ENCODE data around the gene PLCXD1. TPM values are rescaled to one million over a fixed set of nuclear protein-coding genes. Genes with fewer than 3 reads are reported as not detected.

Gene PLCXD1
- total RNA-seq, 1 donor from 2014 or later, result 6.8 TPM

Other genes starting within 250 kb of the PLCXD1 start
- gene GTPBP6, start 37.4 kb downstream of the PLCXD1 start, total RNA-seq, result 51.9 TPM
- gene PPP2R3B, start 105.5 kb downstream of the PLCXD1 start, total RNA-seq, result 194 TPM